OCI-M2 (cell line): ENCODE measurements around the gene SERPINF2.
"Not testable (repeated sequence)": the region's sequence is repeated elsewhere in the genome, so short reads cannot be mapped to it uniquely, and the experiment has no call there.

Source experiments
- DNase-seq: peaks from one replicate; lab custom pipeline; 2025; ENCODE audit not compliant: unreplicated experiment; lab: John Stamatoyannopoulos, UW

Gene SERPINF2

GRCh38 chr17:1742371-1743087, at the start of gene SERPINF2:
Gene SERPINF2 (plus strand): TSS chr17:1742871. CDS start chr17:1744996, 2,125 bp downstream.
- no peak for DNase-seq

- no peak for DNase-seq
Observed at GRCh38 chr17:1693339-1693738, 49.3 kb upstream of the SERPINF2 start.

- no peak for DNase-seq
Observed at GRCh38 chr17:1695365-1695764, 47.3 kb upstream of the SERPINF2 start.

GRCh38 chr17:1697681-1698080, 45.0 kb upstream of the SERPINF2 start:
- DNase-seq: no peak

GRCh38 chr17:1699891-1700290, 42.8 kb upstream of the SERPINF2 start:
- DNase-seq: not testable (repeated sequence)

GRCh38 chr17:1703063-1703462, 39.6 kb upstream of the SERPINF2 start:
- no peak for DNase-seq

- peak; percentile 56 for DNase-seq
Observed at GRCh38 chr17:1705004-1705403, 37.7 kb upstream of the SERPINF2 start.

GRCh38 chr17:1707107-1707506, 35.6 kb upstream of the SERPINF2 start:
- DNase-seq: no peak

- not testable (repeated sequence) for DNase-seq
Observed at GRCh38 chr17:1708791-1709346, 33.8 kb upstream of the SERPINF2 start.

GRCh38 chr17:1709403-1709951, 33.2 kb upstream of the SERPINF2 start:
- no peak for DNase-seq

GRCh38 chr17:1709971-1710806, 32.5 kb upstream of the SERPINF2 start, which contains the start of gene TLCD2:
Gene TLCD2 (minus strand): TSS chr17:1710377. CDS start chr17:1710242, 135 bp downstream.
- no peak for DNase-seq

- DNase-seq: no peak
Observed at GRCh38 chr17:1710807-1711553, 31.7 kb upstream of the SERPINF2 start.

- DNase-seq: no peak
Observed at GRCh38 chr17:1711804-1712203, 30.9 kb upstream of the SERPINF2 start.

GRCh38 chr17:1712271-1712670, 30.4 kb upstream of the SERPINF2 start:
- DNase-seq: no peak

GRCh38 chr17:1713160-1713877, 29.4 kb upstream of the SERPINF2 start:
- DNase-seq: no peak

- no peak for DNase-seq
Observed at GRCh38 chr17:1713878-1714426, 28.7 kb upstream of the SERPINF2 start.

- no peak for DNase-seq
Observed at GRCh38 chr17:1714427-1714979, 28.2 kb upstream of the SERPINF2 start.

GRCh38 chr17:1714980-1715802, 27.5 kb upstream of the SERPINF2 start:
- no peak for DNase-seq

GRCh38 chr17:1715803-1716075, 26.9 kb upstream of the SERPINF2 start:
- no peak for DNase-seq
